ENCODE measurements around the gene PDE3B. TPM values are rescaled to one million over a fixed set of nuclear protein-coding genes. Genes with fewer than 3 reads are reported as not detected.
"Not testable (repeated sequence)": the region's sequence is repeated elsewhere in the genome, so short reads cannot be mapped to it uniquely, and the experiment has no call there.

The PDE3B gene
- 10 to 100 TPM in 1 of 4 donors, 1 to 10 TPM in 3; 1.2 to 12.6 (median 2.1) TPM for total RNA-seq

- no CpG with 5 or more reads among the region's 59 CpGs for WGBS, 2 donors
- H3K27me3 ChIP-seq: peaks cover 0 to 52% (median 0%) of the 10 kb centered on the region in 4 donors
- peak within 1 kb of the TSS; percentile 78 to 90 (median 84) for H3K27ac ChIP-seq
- intact Hi-C loops (cut with DNase I): loop anchor here (10.0 kb wide), 1 partner anchor 251 kb away; the partner anchor contains the start of gene CYP2R1
- DNase-seq: no peak
- no peaks in the 10 kb centered on the region for H3K36me3 ChIP-seq
- peaks cover 0 to 29% (median 7%) of the 10 kb centered on the region in 3 donors for H3K4me1 ChIP-seq
- H3K9me3 ChIP-seq: no peaks in the 10 kb centered on the region
- TF ChIP-seq, protein P1, sequence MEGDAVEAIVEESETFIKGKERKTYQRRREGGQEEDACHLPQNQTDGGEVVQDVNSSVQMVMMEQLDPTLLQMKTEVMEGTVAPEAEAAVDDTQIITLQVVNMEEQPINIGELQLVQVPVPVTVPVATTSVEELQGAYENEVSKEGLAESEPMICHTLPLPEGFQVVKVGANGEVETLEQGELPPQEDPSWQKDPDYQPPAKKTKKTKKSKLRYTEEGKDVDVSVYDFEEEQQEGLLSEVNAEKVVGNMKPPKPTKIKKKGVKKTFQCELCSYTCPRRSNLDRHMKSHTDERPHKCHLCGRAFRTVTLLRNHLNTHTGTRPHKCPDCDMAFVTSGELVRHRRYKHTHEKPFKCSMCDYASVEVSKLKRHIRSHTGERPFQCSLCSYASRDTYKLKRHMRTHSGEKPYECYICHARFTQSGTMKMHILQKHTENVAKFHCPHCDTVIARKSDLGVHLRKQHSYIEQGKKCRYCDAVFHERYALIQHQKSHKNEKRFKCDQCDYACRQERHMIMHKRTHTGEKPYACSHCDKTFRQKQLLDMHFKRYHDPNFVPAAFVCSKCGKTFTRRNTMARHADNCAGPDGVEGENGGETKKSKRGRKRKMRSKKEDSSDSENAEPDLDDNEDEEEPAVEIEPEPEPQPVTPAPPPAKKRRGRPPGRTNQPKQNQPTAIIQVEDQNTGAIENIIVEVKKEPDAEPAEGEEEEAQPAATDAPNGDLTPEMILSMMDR (IDR thresholded peaks at IDR 0.05): no peak
- peak in 2 of 4 donors; percentile 61 to 81 for TF ChIP-seq POLR2A (IDR thresholded peaks at IDR 0.05)
- H3K4me3 ChIP-seq: peak within 1 kb of the TSS; percentile 50 to 82 (median 72)
Observed at GRCh38 chr11:14643697-14644225, at the start of gene PDE3B. Gene PDE3B, plus strand, starts transcription at chr11:14643804. Its CDS starts 272 bp downstream, at chr11:14644076.

GRCh38 chr11:14595261-14595660 is 48.3 kb upstream of the PDE3B start:
- H3K36me3 ChIP-seq; DNase-seq; H3K4me3 ChIP-seq; H3K27me3 ChIP-seq; intact Hi-C loops (cut with DNase I); H3K27ac ChIP-seq; H3K9me3 ChIP-seq; H3K4me1 ChIP-seq: not testable (repeated sequence)
- WGBS, 2 donors: 43 to 63% methylated on average over 1 of the region's 1 CpG

DNA sequence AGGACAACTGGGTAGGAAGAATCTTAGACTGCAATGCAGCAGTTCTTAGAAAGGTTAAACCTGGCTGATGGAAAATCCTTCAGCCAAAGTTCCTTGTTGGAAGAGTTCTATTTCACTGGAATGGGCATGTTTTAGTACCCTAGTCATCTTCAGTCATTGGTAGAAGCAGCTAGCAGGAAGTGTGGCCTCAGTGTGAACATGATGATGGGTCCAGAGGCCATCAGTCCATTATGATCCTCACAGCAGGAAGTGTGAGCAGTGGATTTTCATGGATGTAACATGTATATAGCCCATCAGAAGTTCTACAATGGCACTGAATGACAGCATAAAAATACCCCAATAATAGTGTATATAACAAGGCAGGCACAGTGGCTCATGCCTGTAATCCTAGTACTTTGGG is 35.9 kb upstream of the PDE3B start:
- no peak for DNase-seq
- Histone ChIP-seq H3K27ac (no peak overlapping the region), H3K27me3 (no peaks in the 10 kb centered on the region), H3K4me1 (no peaks in the 10 kb centered on the region), H3K36me3 (no peaks in the 10 kb centered on the region), H3K9me3 (no peaks in the 10 kb centered on the region), H3K4me3 (no peak overlapping the region)
- no peak for TF ChIP-seq POLR2A (IDR thresholded peaks at IDR 0.05)
- TF ChIP-seq, protein P1 (IDR thresholded peaks at IDR 0.05): no peak
- intact Hi-C loops (cut with DNase I): no loop called here

DNA sequence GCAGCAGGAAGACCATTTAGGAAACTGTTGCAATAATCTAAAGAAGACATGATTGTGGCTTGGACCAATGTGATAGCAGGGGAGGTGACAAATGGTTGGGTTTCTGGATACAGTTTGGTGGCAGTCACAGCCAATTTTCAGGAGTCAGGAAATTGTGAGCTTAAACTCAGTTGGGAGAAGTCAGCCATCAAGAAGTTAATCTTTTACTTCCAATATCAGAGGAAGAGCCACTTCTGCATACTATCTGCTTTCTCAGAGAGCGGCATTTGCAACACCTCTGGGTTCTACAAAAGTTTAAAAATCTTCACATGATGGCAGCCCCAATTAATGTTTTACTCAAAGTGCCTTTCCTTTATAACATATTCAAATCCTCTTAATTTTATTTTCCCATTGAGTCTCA is 33.7 kb upstream of the PDE3B start:
- WGBS, 2 donors: 95 to 100% methylated on average over 1 of the region's 1 CpG
- Histone ChIP-seq H3K36me3 (no peaks in the 10 kb centered on the region), H3K9me3 (no peaks in the 10 kb centered on the region), H3K4me1 (no peaks in the 10 kb centered on the region), H3K27ac (no peak overlapping the region), H3K4me3 (no peak overlapping the region), H3K27me3 (no peaks in the 10 kb centered on the region)
- DNase-seq: no peak
- intact Hi-C loops (cut with DNase I): no loop called here
- TF ChIP-seq, protein P1 (IDR thresholded peaks at IDR 0.05): no peak
- TF ChIP-seq POLR2A (IDR thresholded peaks at IDR 0.05): no peak

GRCh38 chr11:14611939-14612338 is 31.7 kb upstream of the PDE3B start:
- Histone ChIP-seq H3K27me3 (no peaks in the 10 kb centered on the region), H3K27ac (no peak overlapping the region), H3K9me3 (no peaks in the 10 kb centered on the region), H3K4me3 (no peak overlapping the region), H3K36me3 (no peaks in the 10 kb centered on the region), H3K4me1 (no peaks in the 10 kb centered on the region)
- DNase-seq: no peak
- no peak for TF ChIP-seq POLR2A (IDR thresholded peaks at IDR 0.05)
- TF ChIP-seq, protein P1 (IDR thresholded peaks at IDR 0.05): no peak
- intact Hi-C loops (cut with DNase I): no loop called here

GRCh38 chr11:14612694-14613093 is 30.9 kb upstream of the PDE3B start:
- WGBS, 2 donors: 83 to 87% methylated on average over 1 to 2 of the region's 2 CpGs

More at GRCh38 chr11:14612694-14613093, 30.9 kb upstream of the PDE3B start:
- intact Hi-C loops (cut with DNase I): no loop called here
- no peak overlapping the region for H3K4me3 ChIP-seq
- no peaks in the 10 kb centered on the region for H3K36me3 ChIP-seq
- TF ChIP-seq POLR2A (IDR thresholded peaks at IDR 0.05): no peak
- TF ChIP-seq, protein P1 (IDR thresholded peaks at IDR 0.05): no peak
- DNase-seq: no peak
- H3K9me3 ChIP-seq: no peaks in the 10 kb centered on the region
- H3K27ac ChIP-seq: no peak overlapping the region
- H3K27me3 ChIP-seq: no peaks in the 10 kb centered on the region
- no peaks in the 10 kb centered on the region for H3K4me1 ChIP-seq
